Fibroblast of lung (primary cell): ENCODE data around the gene FAM222A. TPM values are rescaled to one million over a fixed set of nuclear protein-coding genes. Genes with fewer than 3 reads are reported as not detected.

Experiments used
- DNase-seq, 2 donors: peaks; one replicate each; pipeline versions ENCODE4 v3.0.0 to v3.0.0-alpha.2; 2010; ENCODE audit warnings: low read depth in 2 of 2
- H2AFZ ChIP-seq: 2 replicates; pipeline ENCODE4 v1.5.1; 2012; ENCODE audit warnings: low read length, control low read depth, inconsistent platforms
- H3K27ac ChIP-seq: 2 replicates; pipeline ENCODE4 v1.5.1; 2011; ENCODE audit warnings: low read length, control low read depth; ENCODE audit not compliant: insufficient read depth
- H3K27me3 ChIP-seq: 2 replicates; pipeline ENCODE4 v1.5.1; 2011; ENCODE audit warnings: mild to moderate bottlenecking, low read length; ENCODE audit not compliant: control insufficient read depth, insufficient read depth
- H3K36me3 ChIP-seq: 2 replicates; pipeline ENCODE4 v1.5.1; 2011; ENCODE audit warnings: low read length; ENCODE audit not compliant: control insufficient read depth, insufficient read depth
- H3K4me1 ChIP-seq: 2 replicates; pipeline ENCODE4 v1.5.1; 2011; ENCODE audit warnings: low read length; ENCODE audit not compliant: control insufficient read depth, insufficient read depth; ENCODE audit errors: extremely low read depth
- H3K4me2 ChIP-seq: 2 replicates; pipeline ENCODE4 v1.5.1; 2011; ENCODE audit warnings: low read length, control low read depth; ENCODE audit not compliant: insufficient read depth; ENCODE audit errors: extremely low read depth
- H3K4me3 ChIP-seq, 4 experiments: fragments of 200-600 bp in 1 of 4; sonication (generic) in 1 of 4; replicated peaks in 1 of 4; 2 replicates each; pipeline ENCODE4 v1.5.1; 2011 to 2016; ENCODE audit warnings: low read length in 4 of 4, low read depth in 3 of 4, mild to moderate bottlenecking in 3 of 4, control low read depth in 2 of 4, inconsistent platforms in 1 of 4, mixed read lengths in 1 of 4; ENCODE audit not compliant: insufficient read depth in 1 of 4; ENCODE audit errors: control extremely low read depth in 1 of 4
- H3K79me2 ChIP-seq: 2 replicates; pipeline ENCODE4 v1.5.1; 2012; ENCODE audit warnings: mild to moderate bottlenecking, low read length, inconsistent platforms; ENCODE audit not compliant: control insufficient read depth, insufficient read depth
- H3K9ac ChIP-seq: 2 replicates; pipeline ENCODE4 v1.5.1; 2011; ENCODE audit warnings: mild to moderate bottlenecking, low read length, control low read depth; ENCODE audit not compliant: insufficient read depth
- H3K9me3 ChIP-seq: 2 replicates; pipeline ENCODE4 v1.5.1; 2012; ENCODE audit warnings: low read depth, low read length; ENCODE audit not compliant: control insufficient read depth, insufficient read depth
- H4K20me1 ChIP-seq: 2 replicates; pipeline ENCODE4 v1.5.1; 2011; ENCODE audit warnings: low read length; ENCODE audit not compliant: control insufficient read depth, insufficient read depth; ENCODE audit errors: extremely low read depth
- EZH2 ChIP-seq: IDR thresholded peaks from 2 replicates; pipeline ENCODE4 v1.5.1; 2012; ENCODE audit warnings: low read length, control low read depth, mild to moderate bottlenecking; ENCODE audit errors: missing control alignments
- polyA plus RNA-seq, 2 donors: library from polyadenylated mRNA; depleted of rRNA in 1 of 2; stranded (reverse) in 1 of 2; unstranded in 1 of 2; fragments of >200 nt; gene quantifications; 2 replicates each; pipeline ENCODE4 v1.2.1, GENCODE V29; 2011 to 2012; ENCODE audit warnings: missing spikeins in 1 of 2
- total RNA-seq: library from RNA; depleted of rRNA; stranded (reverse); fragments of >200 nt; gene quantifications from 2 replicates; pipeline ENCODE4 v1.2.1, GENCODE V29; 2014
- TF ChIP-seq, protein P1 (sequence below), 2 donors: IDR thresholded peaks in 1 of 2; conservative IDR thresholded peaks in 1 of 2; 1 replicate in 1 of 2; 2 replicates in 1 of 2; pipeline ENCODE4 v1.5.1; 2011 to 2012; ENCODE audit warnings: low read length in 2 of 2, control low read depth in 1 of 2, inconsistent platforms in 1 of 2, low read depth in 1 of 2, mild to moderate bottlenecking in 1 of 2

FAM222A gene
- total and polyA plus RNA-seq, 2 donors (not counting 1 experiment from before 2014, with no cell fraction given), result 0.05 TPM; not detected in 1

DNA sequence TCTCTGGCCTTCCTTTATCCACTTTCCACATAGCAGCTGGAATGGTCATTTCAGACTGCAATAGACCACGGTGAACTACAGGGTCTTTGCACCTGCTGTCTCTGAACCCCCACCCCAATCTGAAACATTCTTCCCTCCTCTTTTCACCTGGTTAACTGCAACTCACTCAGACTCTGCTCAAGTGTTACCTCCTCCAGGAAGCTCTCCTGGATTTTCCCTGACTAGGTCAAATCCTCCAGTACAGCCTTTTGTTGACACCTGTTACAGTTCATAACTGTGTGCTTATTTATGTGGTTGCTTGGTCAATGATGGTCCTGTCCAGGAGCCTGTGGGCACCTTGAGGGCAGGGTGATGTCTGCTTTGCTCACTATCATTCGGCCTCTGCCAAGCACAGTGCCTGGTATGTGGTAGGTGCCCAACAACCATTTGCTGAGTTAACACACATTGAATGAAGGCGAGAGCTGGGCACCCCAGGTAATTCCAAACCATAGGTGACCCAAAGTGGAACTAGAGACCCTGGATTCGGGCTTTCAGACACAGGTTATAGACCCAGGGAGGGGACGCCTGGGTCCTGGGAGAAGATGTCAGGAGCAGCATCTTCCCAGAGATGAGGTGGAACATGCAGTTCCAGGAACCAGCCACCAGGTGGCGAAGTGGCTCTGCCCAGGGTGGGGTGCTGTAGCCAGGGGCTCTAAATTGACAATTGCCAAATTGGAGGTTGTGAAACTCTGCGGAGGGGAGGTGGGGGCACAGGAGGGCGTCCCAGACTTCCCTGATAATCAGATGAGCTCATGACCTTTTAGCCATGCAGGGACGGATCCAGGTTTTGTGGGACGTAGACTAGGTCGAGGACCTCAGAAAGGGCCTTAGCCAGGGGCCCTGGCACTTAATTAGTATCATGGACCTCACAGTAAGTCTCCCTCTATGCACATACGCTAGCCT lies 91.5 kb downstream of the FAM222A start:
- no peak for TF ChIP-seq EZH2
- TF ChIP-seq, protein P1, sequence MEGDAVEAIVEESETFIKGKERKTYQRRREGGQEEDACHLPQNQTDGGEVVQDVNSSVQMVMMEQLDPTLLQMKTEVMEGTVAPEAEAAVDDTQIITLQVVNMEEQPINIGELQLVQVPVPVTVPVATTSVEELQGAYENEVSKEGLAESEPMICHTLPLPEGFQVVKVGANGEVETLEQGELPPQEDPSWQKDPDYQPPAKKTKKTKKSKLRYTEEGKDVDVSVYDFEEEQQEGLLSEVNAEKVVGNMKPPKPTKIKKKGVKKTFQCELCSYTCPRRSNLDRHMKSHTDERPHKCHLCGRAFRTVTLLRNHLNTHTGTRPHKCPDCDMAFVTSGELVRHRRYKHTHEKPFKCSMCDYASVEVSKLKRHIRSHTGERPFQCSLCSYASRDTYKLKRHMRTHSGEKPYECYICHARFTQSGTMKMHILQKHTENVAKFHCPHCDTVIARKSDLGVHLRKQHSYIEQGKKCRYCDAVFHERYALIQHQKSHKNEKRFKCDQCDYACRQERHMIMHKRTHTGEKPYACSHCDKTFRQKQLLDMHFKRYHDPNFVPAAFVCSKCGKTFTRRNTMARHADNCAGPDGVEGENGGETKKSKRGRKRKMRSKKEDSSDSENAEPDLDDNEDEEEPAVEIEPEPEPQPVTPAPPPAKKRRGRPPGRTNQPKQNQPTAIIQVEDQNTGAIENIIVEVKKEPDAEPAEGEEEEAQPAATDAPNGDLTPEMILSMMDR (conservative IDR thresholded peaks at IDR 0.05 in 1 of 2, IDR thresholded peaks at IDR 0.05 in 1 of 2; ENCODE audit: low read depth in 1 of 2, low read length in 2 of 2), result peak; percentile 95 to 98
- Histone ChIP-seq H3K4me2 (no peak overlapping the region), H4K20me1 (no peaks in the 10 kb centered on the region), H3K4me1 (no peaks in the 10 kb centered on the region), H3K27ac (no peak overlapping the region), H3K36me3 (no peaks in the 10 kb centered on the region), H2AFZ (no peak overlapping the region), H3K9me3 (no peaks in the 10 kb centered on the region), H3K9ac (no peak overlapping the region), H3K79me2 (no peaks in the 10 kb centered on the region), H3K4me3 (no peak overlapping the region), H3K27me3 (no peaks in the 10 kb centered on the region)
- peak; percentile 27 to 50 for DNase-seq

DNA sequence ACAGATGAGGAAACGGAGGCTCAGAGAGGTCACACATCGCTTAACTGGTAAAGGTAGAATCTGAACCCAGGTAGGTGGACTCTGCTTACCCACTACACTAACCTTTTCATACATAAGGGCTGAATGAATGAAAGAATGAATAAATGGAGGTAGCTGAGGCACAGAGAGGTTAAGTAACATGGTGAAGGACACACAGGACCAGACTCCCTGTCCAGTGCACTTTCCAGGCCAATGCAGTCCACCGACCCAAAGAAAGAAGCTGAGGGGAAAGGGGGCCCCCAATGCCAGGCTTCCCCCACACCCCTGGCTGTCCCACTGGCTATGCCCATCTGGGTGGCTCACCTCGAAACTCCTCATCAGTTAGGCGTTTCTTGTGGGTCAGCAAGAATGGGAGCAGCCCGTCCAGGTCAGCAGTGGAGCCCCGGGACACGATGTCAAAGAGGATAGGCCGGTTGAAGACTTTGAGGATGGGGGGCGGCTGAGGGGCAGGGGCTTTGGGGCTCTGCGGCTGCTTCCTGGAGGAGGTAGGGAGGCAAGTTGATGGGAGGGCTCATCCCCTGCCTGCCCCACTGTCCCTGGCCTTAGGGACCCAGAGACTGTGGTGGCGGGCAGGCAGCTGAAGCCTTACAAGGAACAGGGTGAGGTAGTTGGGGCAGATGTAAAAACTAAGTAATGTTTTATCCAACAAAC lies 94.5 kb downstream of the FAM222A start:
- no peak overlapping the region for H3K9ac ChIP-seq
- no peaks in the 10 kb centered on the region for H3K79me2 ChIP-seq
- H3K9me3 ChIP-seq, result no peaks in the 10 kb centered on the region
- no peak overlapping the region for H2AFZ ChIP-seq
- DNase-seq, result no peak
- H3K4me3 ChIP-seq, result no peak overlapping the region
- H3K27me3 ChIP-seq, result no peaks in the 10 kb centered on the region
- TF ChIP-seq, protein P1 (conservative IDR thresholded peaks at IDR 0.05 in 1 of 2, IDR thresholded peaks at IDR 0.05 in 1 of 2; ENCODE audit: low read depth in 1 of 2, low read length in 2 of 2), result no peak
- no peak for TF ChIP-seq EZH2
- H3K4me2 ChIP-seq, result no peak overlapping the region
- no peak overlapping the region for H3K27ac ChIP-seq
- H4K20me1 ChIP-seq, result no peaks in the 10 kb centered on the region
- H3K36me3 ChIP-seq, result no peaks in the 10 kb centered on the region
- H3K4me1 ChIP-seq, result no peaks in the 10 kb centered on the region
